ENCODE data around the gene TK1. TPM values are rescaled to one million over a fixed set of nuclear protein-coding genes. Genes with fewer than 3 reads are reported as not detected.

TK1 gene
- total and polyA plus RNA-seq, 7 experiments from 2014 or later, result 0.20 to 57.7 (median 0.29) TPM; not detected in 2

DNA sequence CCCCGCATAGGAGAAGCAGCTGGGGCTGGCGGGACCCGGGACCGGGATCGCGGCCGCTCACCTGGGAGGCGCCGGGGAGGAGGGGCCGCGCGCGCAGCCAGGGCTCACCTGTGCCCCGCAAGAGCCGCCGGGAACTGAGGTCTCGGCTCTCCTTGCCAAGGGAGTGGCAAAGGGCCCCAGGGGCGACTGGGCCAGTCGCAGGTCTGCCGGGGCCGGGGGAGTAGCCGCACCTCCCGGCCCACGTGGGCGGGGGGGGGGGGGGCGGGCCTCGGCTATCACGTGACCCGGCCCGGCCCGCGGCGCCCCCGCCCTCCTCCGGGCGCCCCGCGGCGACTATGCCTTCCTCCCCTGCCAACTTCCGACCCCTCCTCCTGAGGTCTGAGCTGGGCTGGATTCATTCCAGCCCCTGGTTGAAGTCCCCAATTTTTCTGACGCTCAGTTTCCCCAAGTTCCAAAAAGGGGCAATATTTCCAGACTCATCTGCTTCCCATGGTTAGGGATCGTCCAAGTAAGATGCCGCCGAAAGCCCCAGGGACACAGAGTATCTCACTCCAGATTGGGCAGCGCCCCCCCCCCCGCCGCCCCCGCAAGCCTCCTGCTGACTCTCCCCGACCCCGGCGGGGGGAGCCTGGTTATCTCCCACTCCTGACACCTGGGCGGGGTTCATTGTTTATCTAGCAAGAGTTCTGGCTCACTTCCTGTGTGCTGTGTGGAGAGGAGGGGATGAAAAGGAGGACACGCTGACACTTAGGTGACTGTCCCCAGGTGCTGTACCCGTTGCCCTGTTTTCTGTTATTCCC is 58.1 kb downstream of the TK1 start, which contains the start of gene TMC6:
TSS of gene TMC6 (minus strand) at position 205 of the 800 bp plus-strand sequence. CDS start 1,923 bp downstream, outside the sequence.
- H3K36me3 Mint-ChIP-seq, result peaks cover 4 to 48% (median 14%) of the 10 kb centered on the region in 5 donors
- Histone ChIP-seq H3K9me3 (ENCODE audit: control insufficient read depth in 2 of 3, low read length in 3 of 3) (no peaks in the 10 kb centered on the region), H3K4me3 (ENCODE audit: low read length) (peak within 1 kb of the TSS; percentile 95), H3K36me3 (ENCODE audit: control insufficient read depth in 2 of 3, insufficient read depth in 3 of 3, low read length in 3 of 3) (peaks cover 5 to 61% (median 18%) of the 10 kb centered on the region in 3 experiments), H3K27ac (ENCODE audit: low read depth, low read length) (peak within 1 kb of the TSS; percentile 77), H3K4me1 (ENCODE audit: control insufficient read depth in 2 of 2, insufficient read depth in 2 of 2, low read length in 2 of 2) (peaks cover 56 to 59% of the 10 kb centered on the region in 2 donors), H3K27me3 (ENCODE audit: control insufficient read depth in 2 of 2, insufficient read depth in 2 of 2, low read length in 2 of 2) (no peaks in the 10 kb centered on the region)
- peaks cover 19 to 53% (median 39%) of the 10 kb centered on the region in 7 donors for H3K4me1 Mint-ChIP-seq
- peaks cover 0 to 3% (median 0%) of the 10 kb centered on the region in 5 donors for H3K27me3 Mint-ChIP-seq
- peak within 1 kb of the TSS; percentile 95 to 99 (median 97) for H3K27ac Mint-ChIP-seq
- DNase-seq, result peak in 8 of 9 donors; percentile 76 to 88 (median 82)
- peaks cover 0 to 6% (median 0%) of the 10 kb centered on the region in 11 donors for H3K9me3 Mint-ChIP-seq
- CTCF ChIA-PET, result interaction anchor here (1.2 to 5.5 kb wide), 2 partner anchors 7 to 21 kb away, joined by 3 to 52 read pairs; no protein-coding TSS in a partner anchor
- POLR2A ChIA-PET, result interaction anchor here (0.9 to 27.3 kb wide), 17 partner anchors 1 to 1394 kb away, joined by 3 to 898 read pairs (median 8); partner anchors contain the start of genes C17orf99, SYNGR2, TMC6 and TMC8
- H3K4me3 Mint-ChIP-seq, result peak within 1 kb of the TSS; percentile 89 to 100 (median 99)
- peak; percentile 45 for ATAC-seq
- intact Hi-C loops (cut with micrococcal nuclease), result loop anchor here (5.0 to 10.0 kb wide), 3 partner anchors 124 to 1401 kb away; partner anchors contain the start of genes JMJD6 (in 1 of the 2) and METTL23 (in 1 of the 2)

DNA sequence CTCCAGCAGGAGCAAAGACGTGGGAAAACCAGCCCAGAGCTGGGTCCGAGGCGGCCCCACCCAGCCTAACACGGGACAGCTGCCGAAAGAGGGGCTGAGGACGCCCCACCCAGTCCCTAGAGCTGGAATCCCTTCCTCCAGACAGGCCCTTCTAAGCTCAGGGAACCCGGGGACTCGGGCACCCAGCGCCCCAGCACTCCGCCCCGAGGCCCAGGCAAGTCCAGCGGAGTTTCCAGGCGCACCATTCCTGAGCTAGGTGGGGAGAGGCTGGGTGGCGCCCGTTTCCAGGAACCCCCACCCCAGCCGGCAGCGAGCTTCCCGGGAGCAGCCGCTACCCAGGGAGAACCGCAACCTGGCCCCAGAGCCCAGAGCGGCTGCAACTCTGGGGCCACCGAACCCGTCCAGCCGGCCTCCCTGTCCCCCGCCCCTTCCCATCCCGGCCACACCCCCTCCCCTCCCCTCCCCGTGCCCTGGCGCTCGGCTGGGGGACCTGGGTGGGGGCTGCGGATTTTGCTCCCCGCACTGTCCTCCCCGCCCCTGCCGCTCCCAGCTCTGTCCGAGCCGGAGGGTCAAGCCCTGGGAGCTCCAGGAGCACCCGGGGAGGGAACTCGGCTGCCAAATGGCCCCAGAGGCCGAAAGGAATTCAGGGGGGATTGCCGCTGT is 58.8 kb downstream of the TK1 start:
- peak overlapping the region; percentile 77 for H3K27ac ChIP-seq (ENCODE audit: low read depth, low read length)
- CTCF ChIA-PET, result interaction anchor here (0.9 to 5.5 kb wide), 3 partner anchors 8 to 48 kb away, joined by 3 to 52 read pairs (median 6); no protein-coding TSS in a partner anchor
- H3K4me1 Mint-ChIP-seq, result peaks cover 22 to 53% (median 39%) of the 10 kb centered on the region in 7 donors
- peaks cover 57 to 59% of the 10 kb centered on the region in 2 donors for H3K4me1 ChIP-seq (ENCODE audit: control insufficient read depth in 2 of 2, insufficient read depth in 2 of 2, low read length in 2 of 2)
- POLR2A ChIA-PET, result interaction anchor here (0.9 to 27.3 kb wide), 15 partner anchors 2 to 1394 kb away, joined by 3 to 898 read pairs (median 7); partner anchors contain the start of genes C17orf99, SYNGR2, TMC6 and TMC8
- H3K27me3 ChIP-seq (ENCODE audit: control insufficient read depth in 2 of 2, insufficient read depth in 2 of 2, low read length in 2 of 2), result no peaks in the 10 kb centered on the region
- H3K36me3 Mint-ChIP-seq, result peaks cover 4 to 49% (median 18%) of the 10 kb centered on the region in 5 donors
- H3K9me3 ChIP-seq (ENCODE audit: control insufficient read depth in 2 of 3, low read length in 3 of 3), result no peaks in the 10 kb centered on the region
- peak overlapping the region; percentile 89 to 99 (median 92) for H3K4me3 Mint-ChIP-seq
- H3K36me3 ChIP-seq (ENCODE audit: control insufficient read depth in 2 of 3, insufficient read depth in 3 of 3, low read length in 3 of 3), result peaks cover 13 to 61% (median 15%) of the 10 kb centered on the region in 3 experiments
- intact Hi-C loops (cut with micrococcal nuclease), result loop anchor here (5.0 to 10.0 kb wide), 3 partner anchors 124 to 1401 kb away; partner anchors contain the start of genes JMJD6 (in 1 of the 2) and METTL23 (in 1 of the 2)
- peak overlapping the region; percentile 81 to 94 (median 92) for H3K27ac Mint-ChIP-seq
- H3K4me3 ChIP-seq (ENCODE audit: low read length), result peak overlapping the region; percentile 91
- ATAC-seq (no peak), DNase-seq (no peak)
- H3K27me3 Mint-ChIP-seq, result peaks cover 0 to 3% (median 0%) of the 10 kb centered on the region in 5 donors
- H3K9me3 Mint-ChIP-seq, result peaks cover 0 to 5% (median 0%) of the 10 kb centered on the region in 11 donors

GRCh38 chr17:78127239-78127887 is 59.5 kb downstream of the TK1 start:
- Mint-ChIP-seq H3K36me3 (peaks cover 4 to 51% (median 19%) of the 10 kb centered on the region in 5 donors), H3K4me1 (peaks cover 26 to 54% (median 44%) of the 10 kb centered on the region in 7 donors), H3K4me3 (peak overlapping the region; percentile 89 to 99 (median 92)), H3K27ac (peak overlapping the region; percentile 81 to 94 (median 92)), H3K27me3 (peaks cover 0 to 3% (median 0%) of the 10 kb centered on the region in 5 donors), H3K9me3 (peaks cover 0 to 7% (median 0%) of the 10 kb centered on the region in 11 donors)
- DNase-seq (peak in 7 of 9 donors; percentile 46 to 71 (median 59)), ATAC-seq (peak; percentile 39)
- peaks cover 15 to 61% (median 16%) of the 10 kb centered on the region in 3 experiments for H3K36me3 ChIP-seq (ENCODE audit: control insufficient read depth in 2 of 3, insufficient read depth in 3 of 3, low read length in 3 of 3)
- intact Hi-C loops (cut with micrococcal nuclease), result loop anchor here (5.0 to 10.0 kb wide), 3 partner anchors 125 to 1400 kb away; partner anchors contain the start of genes JMJD6 (in 1 of the 2) and METTL23 (in 1 of the 2)
- POLR2A ChIA-PET, result interaction anchor here (0.7 to 27.3 kb wide), 17 partner anchors 3 to 1393 kb away, joined by 3 to 898 read pairs (median 6); partner anchors contain the start of genes AFMID, C17orf99, SYNGR2 and TK1
- H3K4me3 ChIP-seq (ENCODE audit: low read length), result peak overlapping the region; percentile 91
- H3K27ac ChIP-seq (ENCODE audit: low read depth, low read length), result peak overlapping the region; percentile 77
- peaks cover 59 to 60% of the 10 kb centered on the region in 2 donors for H3K4me1 ChIP-seq (ENCODE audit: control insufficient read depth in 2 of 2, insufficient read depth in 2 of 2, low read length in 2 of 2)
- CTCF ChIA-PET, result interaction anchor here (0.9 to 5.5 kb wide), 3 partner anchors 8 to 49 kb away, joined by 3 to 52 read pairs (median 6); no protein-coding TSS in a partner anchor
- H3K27me3 ChIP-seq (ENCODE audit: control insufficient read depth in 2 of 2, insufficient read depth in 2 of 2, low read length in 2 of 2), result no peaks in the 10 kb centered on the region
- H3K9me3 ChIP-seq (ENCODE audit: control insufficient read depth in 2 of 3, low read length in 3 of 3), result no peaks in the 10 kb centered on the region

- POLR2A ChIA-PET, result interaction anchor here (0.6 to 27.3 kb wide), 14 partner anchors 3 to 1391 kb away, joined by 3 to 898 read pairs (median 6); partner anchors contain the start of genes AFMID, C17orf99, SYNGR2 and TK1
- peak overlapping the region; percentile 77 for H3K27ac ChIP-seq (ENCODE audit: low read depth, low read length)
- Mint-ChIP-seq H3K9me3 (peaks cover 0 to 5% (median 0%) of the 10 kb centered on the region in 11 donors), H3K27me3 (peaks cover 0 to 3% (median 0%) of the 10 kb centered on the region in 5 donors), H3K27ac (peak overlapping the region; percentile 81 to 94 (median 92)), H3K4me1 (peaks cover 26 to 59% (median 48%) of the 10 kb centered on the region in 7 donors), H3K36me3 (peaks cover 4 to 52% (median 20%) of the 10 kb centered on the region in 5 donors), H3K4me3 (peak overlapping the region; percentile 89 to 99 (median 92))
- no peaks in the 10 kb centered on the region for H3K9me3 ChIP-seq (ENCODE audit: control insufficient read depth in 2 of 3, low read length in 3 of 3)
- CTCF ChIA-PET, result interaction anchor here (2.0 to 5.5 kb wide), 2 partner anchors 9 to 50 kb away, joined by 6 to 52 read pairs; no protein-coding TSS in a partner anchor
- H3K4me1 ChIP-seq (ENCODE audit: control insufficient read depth in 2 of 2, insufficient read depth in 2 of 2, low read length in 2 of 2), result peaks cover 64 to 65% of the 10 kb centered on the region in 2 donors
- H3K27me3 ChIP-seq (ENCODE audit: control insufficient read depth in 2 of 2, insufficient read depth in 2 of 2, low read length in 2 of 2), result no peaks in the 10 kb centered on the region
- ATAC-seq (no peak), DNase-seq (no peak)
- H3K36me3 ChIP-seq (ENCODE audit: control insufficient read depth in 2 of 3, insufficient read depth in 3 of 3, low read length in 3 of 3), result peaks cover 15 to 62% (median 16%) of the 10 kb centered on the region in 3 experiments
- intact Hi-C loops (cut with micrococcal nuclease), result loop anchor here (5.0 to 10.0 kb wide), 3 partner anchors 125 to 1400 kb away; partner anchors contain the start of genes JMJD6 (in 1 of the 2) and METTL23 (in 1 of the 2)
- peak overlapping the region; percentile 91 for H3K4me3 ChIP-seq (ENCODE audit: low read length)
Measured at GRCh38 chr17:78126895-78127238, 60.0 kb downstream of the TK1 start.

Data from naive thymus-derived CD4-positive, alpha-beta T cell (primary cell).